ENCODE measurements around the gene TRH.

DNA sequence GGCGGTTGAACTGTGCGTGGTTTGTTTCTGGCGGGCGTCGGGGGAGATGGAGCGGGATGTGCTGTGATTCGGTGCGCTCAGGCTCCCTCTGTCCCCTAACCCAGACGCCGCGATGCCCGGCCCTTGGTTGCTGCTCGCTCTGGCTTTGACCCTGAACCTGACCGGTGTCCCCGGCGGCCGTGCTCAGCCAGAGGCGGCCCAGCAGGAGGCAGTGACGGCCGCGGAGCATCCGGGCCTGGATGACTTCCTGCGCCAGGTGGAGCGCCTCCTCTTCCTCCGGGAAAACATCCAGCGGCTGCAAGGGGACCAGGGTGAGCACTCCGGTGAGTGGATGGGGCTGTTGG lies 1.2 kb downstream of the TRH start:
- TF ChIP-seq, protein P1, sequence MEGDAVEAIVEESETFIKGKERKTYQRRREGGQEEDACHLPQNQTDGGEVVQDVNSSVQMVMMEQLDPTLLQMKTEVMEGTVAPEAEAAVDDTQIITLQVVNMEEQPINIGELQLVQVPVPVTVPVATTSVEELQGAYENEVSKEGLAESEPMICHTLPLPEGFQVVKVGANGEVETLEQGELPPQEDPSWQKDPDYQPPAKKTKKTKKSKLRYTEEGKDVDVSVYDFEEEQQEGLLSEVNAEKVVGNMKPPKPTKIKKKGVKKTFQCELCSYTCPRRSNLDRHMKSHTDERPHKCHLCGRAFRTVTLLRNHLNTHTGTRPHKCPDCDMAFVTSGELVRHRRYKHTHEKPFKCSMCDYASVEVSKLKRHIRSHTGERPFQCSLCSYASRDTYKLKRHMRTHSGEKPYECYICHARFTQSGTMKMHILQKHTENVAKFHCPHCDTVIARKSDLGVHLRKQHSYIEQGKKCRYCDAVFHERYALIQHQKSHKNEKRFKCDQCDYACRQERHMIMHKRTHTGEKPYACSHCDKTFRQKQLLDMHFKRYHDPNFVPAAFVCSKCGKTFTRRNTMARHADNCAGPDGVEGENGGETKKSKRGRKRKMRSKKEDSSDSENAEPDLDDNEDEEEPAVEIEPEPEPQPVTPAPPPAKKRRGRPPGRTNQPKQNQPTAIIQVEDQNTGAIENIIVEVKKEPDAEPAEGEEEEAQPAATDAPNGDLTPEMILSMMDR (IDR thresholded peaks at IDR 0.05) = no peak
- no peak for TF ChIP-seq FOXJ3 (CRISPR knock-in tag; IDR thresholded peaks at IDR 0.05; ENCODE audit: borderline replicate concordance)
- TF ChIP-seq, protein P2, sequence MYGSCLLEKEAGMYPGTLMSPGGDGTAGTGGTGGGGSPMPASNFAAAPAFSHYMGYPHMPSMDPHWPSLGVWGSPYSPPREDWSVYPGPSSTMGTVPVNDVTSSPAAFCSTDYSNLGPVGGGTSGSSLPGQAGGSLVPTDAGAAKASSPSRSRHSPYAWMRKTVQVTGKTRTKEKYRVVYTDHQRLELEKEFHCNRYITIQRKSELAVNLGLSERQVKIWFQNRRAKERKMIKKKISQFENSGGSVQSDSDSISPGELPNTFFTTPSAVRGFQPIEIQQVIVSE (CRISPR knock-in tag; IDR thresholded peaks at IDR 0.05; ENCODE audit: borderline replicate concordance) = no peak
- TF ChIP-seq, protein P3, sequence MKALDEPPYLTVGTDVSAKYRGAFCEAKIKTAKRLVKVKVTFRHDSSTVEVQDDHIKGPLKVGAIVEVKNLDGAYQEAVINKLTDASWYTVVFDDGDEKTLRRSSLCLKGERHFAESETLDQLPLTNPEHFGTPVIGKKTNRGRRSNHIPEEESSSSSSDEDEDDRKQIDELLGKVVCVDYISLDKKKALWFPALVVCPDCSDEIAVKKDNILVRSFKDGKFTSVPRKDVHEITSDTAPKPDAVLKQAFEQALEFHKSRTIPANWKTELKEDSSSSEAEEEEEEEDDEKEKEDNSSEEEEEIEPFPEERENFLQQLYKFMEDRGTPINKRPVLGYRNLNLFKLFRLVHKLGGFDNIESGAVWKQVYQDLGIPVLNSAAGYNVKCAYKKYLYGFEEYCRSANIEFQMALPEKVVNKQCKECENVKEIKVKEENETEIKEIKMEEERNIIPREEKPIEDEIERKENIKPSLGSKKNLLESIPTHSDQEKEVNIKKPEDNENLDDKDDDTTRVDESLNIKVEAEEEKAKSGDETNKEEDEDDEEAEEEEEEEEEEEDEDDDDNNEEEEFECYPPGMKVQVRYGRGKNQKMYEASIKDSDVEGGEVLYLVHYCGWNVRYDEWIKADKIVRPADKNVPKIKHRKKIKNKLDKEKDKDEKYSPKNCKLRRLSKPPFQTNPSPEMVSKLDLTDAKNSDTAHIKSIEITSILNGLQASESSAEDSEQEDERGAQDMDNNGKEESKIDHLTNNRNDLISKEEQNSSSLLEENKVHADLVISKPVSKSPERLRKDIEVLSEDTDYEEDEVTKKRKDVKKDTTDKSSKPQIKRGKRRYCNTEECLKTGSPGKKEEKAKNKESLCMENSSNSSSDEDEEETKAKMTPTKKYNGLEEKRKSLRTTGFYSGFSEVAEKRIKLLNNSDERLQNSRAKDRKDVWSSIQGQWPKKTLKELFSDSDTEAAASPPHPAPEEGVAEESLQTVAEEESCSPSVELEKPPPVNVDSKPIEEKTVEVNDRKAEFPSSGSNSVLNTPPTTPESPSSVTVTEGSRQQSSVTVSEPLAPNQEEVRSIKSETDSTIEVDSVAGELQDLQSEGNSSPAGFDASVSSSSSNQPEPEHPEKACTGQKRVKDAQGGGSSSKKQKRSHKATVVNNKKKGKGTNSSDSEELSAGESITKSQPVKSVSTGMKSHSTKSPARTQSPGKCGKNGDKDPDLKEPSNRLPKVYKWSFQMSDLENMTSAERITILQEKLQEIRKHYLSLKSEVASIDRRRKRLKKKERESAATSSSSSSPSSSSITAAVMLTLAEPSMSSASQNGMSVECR (CRISPR knock-in tag; IDR thresholded peaks at IDR 0.05; ENCODE audit: borderline replicate concordance) = no peak
- TF ChIP-seq, protein P4, sequence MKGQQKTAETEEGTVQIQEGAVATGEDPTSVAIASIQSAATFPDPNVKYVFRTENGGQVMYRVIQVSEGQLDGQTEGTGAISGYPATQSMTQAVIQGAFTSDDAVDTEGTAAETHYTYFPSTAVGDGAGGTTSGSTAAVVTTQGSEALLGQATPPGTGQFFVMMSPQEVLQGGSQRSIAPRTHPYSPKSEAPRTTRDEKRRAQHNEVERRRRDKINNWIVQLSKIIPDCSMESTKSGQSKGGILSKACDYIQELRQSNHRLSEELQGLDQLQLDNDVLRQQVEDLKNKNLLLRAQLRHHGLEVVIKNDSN (CRISPR knock-in tag; IDR thresholded peaks at IDR 0.05) = no peak
